ENCODE results near the gene DCAF15.

Gene DCAF15

DNA sequence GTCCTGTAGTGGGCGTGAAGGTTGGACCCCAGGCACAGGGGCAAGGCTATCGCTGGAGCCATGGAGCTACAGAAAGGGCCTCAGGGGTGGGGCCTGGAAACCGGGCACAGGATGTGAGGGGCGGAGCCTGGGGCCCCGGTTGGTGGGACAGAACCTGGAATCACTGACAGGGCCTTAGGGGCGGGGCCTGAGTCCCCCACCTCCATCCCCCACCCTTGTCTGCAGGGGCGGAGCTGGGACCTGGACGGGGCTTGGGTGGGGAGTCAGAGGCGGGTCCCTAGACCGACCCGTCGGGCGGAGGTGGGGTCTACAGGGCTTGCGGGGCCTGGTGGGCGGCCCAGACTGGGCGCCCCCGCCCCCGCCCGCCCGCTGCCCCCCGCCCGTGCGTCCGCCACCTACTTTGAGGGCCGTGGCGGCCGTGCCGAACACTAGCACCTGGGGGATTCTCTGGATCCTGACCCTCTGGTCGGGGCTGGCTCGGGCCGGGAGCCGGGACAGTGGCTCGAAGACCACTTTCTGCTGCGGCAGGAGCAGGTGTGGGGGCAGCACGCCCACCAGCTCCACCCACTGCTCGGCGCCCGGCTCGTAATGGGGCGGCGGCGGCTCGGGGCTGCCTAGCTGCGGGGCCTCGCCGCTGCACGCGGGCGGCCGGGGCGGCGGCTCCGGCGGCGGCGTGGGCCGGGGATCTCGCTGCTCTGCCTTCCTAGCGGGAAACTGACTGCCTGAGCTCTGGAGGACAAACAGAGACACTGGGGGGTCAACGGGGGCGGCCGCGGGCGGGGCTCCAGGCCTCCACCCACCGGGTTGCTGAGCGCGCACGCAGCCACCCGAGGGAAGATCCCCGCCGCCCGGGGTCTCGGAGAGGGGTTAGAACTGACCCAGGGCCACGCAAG lies 26.3 kb downstream of the DCAF15 start:
- DNase-seq: no peak

GRCh38 chr19:13979244-13979615 lies 26.9 kb downstream of the DCAF15 start:
- DNase-seq: no peak

DNA sequence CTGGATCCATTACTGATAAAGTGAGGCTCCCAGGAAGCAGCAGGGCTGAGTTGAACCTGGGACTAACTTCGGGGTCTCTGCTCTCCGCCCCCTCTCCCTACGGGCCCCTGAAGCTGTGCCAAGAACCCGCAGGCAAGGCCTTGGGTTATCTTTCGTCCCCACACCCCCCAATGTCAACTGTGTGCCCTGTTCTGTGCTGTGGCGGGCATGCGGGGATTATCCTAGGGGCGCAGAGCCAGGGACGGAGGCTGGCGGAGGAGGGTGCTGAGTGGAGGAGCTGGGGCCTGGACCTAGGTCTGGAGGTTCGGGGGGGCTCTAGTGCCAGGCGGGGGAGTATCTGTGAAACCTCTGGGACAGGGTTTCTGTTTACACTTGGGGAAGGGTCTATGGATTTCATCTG lies 27.4 kb downstream of the DCAF15 start:
- DNase-seq: no peak

- DNase-seq: no peak
These were observed 28.0 kb downstream of the DCAF15 start for GRCh38 chr19:13980340-13980739.

DNA sequence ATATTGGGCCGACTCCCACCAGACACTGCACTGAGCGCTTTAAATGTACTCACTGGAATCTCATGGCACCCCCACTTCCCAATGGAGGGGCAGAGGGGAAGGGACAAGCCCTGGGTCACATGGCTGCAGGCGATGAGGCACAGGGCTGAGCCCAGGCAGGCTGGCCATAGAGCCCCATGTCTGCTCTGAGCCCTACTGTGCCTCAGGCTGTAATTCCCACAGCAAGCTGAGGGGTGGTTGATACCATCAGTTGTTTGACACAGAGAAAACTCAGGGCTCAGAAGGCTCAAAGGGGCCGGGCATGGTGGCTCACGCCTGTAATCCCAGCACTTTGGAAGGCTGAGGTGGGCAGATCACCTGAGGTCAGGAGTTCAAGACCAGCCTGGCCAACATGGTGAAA lies 28.7 kb downstream of the DCAF15 start:
- no peak for DNase-seq

DNA sequence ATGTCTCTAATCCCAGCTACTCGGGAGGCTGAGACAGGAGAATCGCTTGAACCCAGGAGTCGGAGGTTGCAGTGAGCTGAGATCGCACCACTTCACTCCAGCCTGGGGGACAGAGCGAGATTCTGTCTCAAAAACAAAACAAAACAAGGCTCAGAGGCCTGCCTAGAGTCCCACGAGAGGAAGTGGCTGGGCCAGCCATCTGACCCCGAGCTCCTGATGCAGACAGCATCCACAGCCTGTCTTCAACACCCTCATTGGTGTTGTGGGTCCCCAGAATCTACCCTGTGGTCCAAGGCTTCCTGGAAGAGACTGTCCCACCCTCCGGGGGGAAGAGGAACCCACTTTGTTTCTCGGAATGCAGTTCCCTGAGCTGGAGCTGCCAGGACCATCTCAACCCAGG lies 29.2 kb downstream of the DCAF15 start:
- no peak for DNase-seq

DNA sequence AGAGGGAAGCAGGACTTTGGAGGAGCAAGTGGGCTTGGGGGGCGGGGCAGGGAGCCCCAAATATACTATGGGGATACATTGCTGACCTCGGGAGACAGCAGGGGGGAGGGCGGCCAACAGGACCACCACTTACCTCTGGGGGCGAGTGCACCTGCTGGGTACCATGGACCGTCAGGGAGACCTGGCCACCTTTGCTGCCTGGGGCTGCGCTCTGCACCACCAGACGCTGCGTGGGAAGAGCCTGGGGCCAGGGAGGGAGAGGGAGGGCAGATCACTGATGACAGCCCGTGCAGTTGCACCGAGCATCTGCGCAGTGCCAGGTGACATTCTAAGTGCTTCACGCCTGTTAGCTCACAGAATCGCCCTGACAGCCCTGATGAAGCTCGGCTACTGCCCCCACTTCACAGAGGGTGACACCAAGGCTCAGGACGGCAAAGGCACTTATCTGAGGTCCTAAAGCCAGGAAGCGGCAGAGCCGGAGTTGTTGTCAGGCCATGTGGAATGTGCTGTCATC lies 29.7 kb downstream of the DCAF15 start:
- no peak for DNase-seq

- DNase-seq: no peak
These were observed 30.5 kb downstream of the DCAF15 start for GRCh38 chr19:13982773-13983172.

DNA sequence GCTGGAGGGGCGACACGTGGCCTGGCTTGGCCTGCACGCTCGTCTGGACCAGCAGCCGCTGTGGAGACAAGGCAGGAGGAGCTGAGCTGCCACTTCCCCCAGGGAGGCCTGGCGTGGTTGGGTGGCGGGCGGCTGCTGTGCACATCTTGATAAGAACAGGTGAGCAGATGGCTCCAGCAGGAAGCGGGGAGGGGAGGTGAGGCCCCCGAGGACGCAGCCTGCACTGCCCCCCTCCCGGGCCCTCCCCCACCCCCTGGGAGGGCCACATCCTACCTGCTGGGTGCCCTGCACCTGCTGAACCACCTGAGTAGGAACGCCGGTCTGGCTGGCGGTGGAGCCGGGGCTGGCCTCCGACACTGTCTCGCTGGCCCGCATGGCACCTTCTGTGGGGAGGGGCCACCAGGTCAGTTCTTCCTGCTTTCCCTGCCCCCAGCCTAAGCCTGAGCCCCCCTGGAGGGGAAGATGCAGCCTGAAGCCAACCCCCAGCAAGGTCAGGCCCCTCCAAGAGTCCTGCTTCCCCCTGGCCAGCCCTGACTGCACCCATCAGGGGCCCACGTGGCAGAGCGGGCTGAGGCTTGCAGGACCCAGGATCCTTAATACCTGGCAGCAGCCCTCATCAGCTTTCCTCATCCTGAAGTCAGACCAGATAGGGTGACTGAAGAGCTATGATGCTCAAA lies 31.0 kb downstream of the DCAF15 start:
- DNase-seq: no peak

DNA sequence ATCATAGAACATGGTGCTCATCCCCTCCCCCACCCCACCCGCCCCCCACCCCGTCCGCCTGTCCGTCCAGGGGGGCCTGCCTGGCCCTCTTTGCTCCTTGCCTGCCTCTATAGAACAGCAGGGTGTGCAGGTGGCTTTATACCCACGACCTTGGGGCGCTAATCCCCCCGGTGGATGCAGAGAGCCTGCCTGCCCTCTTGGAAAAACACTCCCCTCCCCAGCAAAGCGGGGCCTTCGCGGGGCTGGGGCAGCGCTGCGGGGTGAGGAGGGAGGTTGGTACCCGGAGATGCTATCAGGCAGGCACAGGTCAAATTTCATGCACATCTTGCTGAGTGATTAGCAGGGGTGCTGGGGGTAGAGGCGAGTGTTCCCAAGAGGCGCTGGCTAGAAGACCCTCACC lies 31.9 kb downstream of the DCAF15 start:
- no peak for DNase-seq

DNA sequence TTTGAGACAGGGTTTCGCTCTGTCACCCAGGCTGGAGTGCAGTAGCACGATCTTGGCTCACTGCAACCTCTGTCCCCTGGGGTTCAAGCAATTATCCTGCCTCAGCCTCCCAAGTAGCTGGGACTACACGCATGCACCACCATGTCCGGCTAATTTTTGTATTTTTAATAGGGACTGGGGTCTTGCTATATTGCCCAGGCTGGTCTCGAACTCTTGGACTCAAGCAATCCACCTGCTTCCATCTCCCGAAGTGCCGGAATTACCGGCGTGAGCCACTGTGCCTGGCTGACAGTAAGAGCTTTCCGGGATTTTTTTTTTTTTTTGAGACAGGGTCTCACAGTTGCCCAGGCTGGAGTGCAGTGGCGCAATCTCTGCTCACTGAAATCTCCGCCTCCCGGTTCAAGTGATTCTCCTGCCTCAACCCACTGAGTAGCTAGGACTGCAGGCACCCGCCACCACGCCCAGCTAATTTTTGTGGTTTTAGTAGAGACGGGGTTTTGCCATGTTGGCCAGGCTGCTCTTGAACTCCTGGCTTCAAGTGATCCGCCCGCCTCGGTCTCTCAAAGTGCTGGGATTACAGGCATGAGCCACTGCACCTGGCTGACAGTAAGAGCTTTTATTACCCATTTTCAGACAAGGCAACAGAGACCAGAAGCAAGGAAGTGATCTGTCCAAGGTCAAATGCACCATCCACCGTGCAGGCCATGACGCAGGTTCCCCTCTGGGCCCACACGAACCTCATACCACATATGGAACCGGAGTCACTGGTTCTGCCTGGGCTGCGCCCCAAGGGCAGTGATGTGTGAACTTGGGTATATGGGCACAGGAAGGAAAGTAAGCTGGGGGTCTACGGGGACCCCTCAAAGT lies 32.8 kb downstream of the DCAF15 start:
- no peak for DNase-seq

DNA sequence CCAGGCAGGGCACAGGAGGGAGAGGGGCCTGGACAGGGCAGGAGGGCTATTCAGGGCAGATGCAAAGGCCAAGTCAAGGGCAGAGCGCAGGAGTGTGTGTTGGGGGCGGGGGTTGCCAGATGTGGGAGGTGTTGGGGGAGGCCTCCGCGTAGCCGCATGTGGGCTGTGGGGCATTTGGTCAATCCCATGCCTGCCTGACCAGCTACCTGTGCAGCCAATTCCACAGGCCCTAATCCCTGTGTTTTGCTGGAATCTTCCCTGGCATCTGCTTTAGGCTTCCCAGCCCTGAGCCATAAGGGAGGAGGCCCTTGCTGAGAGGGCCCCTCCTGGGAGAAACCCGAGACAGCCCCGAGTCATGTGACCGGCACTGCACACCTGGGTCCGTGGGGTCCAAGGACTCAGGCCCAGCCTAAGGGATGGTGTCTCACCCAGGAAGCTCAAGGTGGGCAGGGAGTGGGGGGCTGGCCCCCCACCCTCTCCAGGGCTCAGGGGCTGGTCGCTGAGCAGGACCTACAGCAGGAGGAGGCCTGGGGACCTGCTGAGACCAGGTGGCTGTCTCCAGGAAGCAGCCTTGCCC lies 33.5 kb downstream of the DCAF15 start:
- no peak for DNase-seq

DNA sequence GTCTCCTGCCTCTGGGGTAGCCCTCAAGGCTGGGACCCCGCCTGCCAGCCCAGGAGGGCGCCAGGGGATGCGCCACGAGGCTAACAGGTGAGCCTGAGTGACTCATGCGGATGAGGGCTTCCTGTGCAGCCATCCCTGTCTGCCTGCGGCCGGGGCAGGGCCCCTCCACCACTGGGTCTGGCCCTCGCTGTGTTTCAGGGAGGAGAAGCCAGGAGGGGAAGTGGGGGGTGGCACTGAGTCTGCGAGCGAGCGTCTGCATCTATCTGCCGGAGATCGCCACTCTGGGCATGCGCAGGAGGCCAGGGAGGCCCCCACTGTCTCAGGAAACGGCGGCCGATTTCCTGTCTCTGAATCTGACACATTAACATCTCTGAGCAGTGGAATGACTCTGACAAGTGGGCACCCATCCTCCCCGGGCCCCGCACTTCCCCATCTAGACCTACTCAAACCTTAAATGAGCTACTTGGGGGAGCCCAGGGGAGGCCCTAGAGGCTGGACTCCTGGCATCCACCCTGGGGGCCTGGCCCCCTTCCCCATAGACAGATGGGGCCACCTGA lies 34.1 kb downstream of the DCAF15 start:
- peak; percentile 94 to 96 for DNase-seq

GRCh38 chr19:13987101-13987890 lies 35.0 kb downstream of the DCAF15 start:
- DNase-seq: peak; percentile 54 to 62

DNA sequence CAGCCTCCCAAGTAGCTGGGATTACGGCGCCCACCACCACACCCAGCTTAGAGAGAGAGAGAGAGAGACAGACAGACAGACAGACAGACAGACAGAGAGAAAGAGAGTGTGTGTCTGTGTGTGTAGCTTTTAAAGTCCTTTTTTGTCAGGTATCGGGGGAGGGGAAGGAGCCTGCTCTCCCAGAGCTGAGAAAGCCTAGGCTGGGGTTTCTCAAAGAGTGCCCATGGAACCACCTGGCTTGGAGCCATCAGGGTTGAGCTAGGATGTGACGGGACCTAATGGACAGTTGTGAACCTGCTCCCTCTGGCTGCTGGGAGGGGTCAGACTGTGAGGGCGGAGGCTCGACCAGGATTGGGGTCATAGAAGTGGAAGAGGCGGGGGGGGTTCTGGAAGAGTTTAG lies 37.2 kb downstream of the DCAF15 start:
- no peak for DNase-seq

DNA sequence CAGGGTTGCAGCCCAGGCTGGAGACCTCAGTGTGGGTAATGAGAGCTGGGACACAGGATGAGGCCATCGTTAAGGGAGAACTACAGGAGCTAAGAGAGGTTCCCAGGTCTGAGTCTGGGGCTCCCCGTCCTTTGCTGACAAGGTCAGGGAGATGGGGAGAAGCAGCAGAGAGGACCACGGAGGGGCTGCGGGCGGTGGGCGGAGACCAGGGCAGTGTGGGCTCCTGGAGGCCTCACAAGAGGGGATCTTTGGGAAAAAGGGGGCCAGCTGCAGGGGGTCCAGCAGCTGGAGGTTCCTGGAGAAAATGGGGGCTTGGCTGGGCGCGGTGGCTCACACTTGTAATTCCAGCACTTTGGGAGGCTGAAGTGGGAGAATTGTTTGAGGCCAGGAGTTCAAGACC lies 37.8 kb downstream of the DCAF15 start:
- no peak for DNase-seq

GRCh38 chr19:13992025-13992424 lies 39.7 kb downstream of the DCAF15 start:
- DNase-seq: no peak

DNA sequence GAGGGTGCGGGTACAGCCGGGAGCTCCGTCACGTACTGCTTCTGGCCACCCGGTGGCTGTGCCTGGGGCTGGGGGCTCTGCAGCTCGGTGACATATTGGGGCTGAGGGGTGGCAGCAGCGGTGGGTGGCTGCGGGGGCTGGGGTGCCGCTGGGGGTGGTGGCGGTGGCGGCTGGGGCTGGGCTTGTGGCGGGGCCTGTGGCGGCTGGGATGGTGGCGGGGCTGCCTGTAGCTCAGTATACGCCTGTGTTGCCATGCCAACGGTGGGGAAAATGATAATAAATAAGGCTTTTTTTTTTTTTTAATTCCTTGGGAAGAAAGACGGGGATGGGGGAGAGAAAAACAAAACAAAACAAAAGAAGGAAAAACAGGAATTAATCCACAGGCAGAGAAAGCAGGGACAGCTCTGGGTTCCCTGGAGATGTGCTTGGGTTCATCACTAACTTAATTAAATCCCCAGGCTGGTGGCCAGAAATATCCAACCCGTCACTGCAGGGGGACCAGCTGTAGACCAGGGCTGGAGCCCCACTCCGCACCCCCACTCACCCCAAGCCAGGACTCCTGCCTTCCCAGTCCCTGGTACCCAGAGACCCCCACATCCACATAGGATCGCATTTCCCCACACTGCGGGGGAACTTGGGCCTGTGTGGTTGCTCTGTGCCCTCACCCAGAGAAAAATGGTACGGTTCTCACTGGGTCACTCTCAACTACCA lies 41.4 kb downstream of the DCAF15 start:
- no peak for DNase-seq

- DNase-seq: no peak
These were observed 42.9 kb downstream of the DCAF15 start for GRCh38 chr19:13995017-13995728.
